Measurements from ENCODE around the gene TEPSIN. TPM values are rescaled to one million over a fixed set of nuclear protein-coding genes. Genes with fewer than 3 reads are reported as not detected.

Gene TEPSIN
- total and polyA plus RNA-seq, 2 donors (not counting 3 experiments of a cell fraction or from before 2014, with no cell fraction given), result 41.6 to 45.3 TPM

DNA sequence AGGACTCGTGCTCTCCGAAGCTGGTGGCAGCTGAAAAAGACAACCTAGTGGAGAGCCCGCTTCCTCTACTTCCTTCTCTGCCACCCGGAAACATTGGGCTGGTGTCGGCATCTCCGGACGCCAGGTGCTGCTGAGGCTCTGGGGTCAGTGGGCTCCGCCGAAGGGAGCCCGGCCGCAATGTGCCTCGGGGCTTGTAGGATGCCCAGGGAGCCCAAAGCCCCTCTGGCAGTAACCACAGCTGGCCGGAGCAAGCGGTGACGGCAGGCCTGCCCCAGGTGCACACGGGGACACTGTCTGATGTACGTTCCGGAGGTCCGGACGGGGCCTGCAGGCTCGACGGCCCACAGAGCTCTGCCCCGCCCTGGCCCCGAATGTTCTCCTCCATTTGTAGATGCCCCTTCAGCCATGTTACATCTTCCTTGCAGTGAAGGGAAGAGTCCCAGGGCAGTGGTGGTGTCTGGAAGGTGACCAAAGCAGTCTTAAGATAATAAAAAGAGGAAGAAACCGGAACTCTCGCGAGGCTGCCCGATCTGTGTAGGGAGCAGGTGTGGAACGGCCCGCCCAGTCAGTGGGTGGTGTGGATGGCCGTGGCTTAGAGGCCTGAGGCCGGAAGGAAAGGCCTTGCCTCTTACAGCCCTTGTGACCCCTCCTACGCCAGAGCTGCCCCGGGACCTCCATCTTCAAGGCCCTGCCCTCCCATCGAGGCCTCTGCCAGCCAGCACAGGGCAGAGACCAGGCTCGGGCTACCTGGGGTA lies 22.9 kb upstream of the TEPSIN start:
- H3K9me3 ChIP-seq (replicated peaks; ENCODE audit: control insufficient read depth, insufficient read depth, low read length), result no peaks in the 10 kb centered on the region
- H3K4me3 ChIP-seq (replicated peaks in 1 of 3; ENCODE audit: insufficient read depth in 1 of 3, low read depth in 1 of 3, low read length in 3 of 3), result no peak overlapping the region
- intact Hi-C loops (cut with micrococcal nuclease), result no loop called here
- dilution Hi-C loops (cut with MboI; ENCODE audit: extremely low pct_ligation_motif_present, low sequenced_read_pairs), result no loop called here
- no TSS peak for BruUV-seq (replicated peaks)
- TF ChIP-seq JUN (IDR thresholded peaks at IDR 0.05; ENCODE audit: borderline replicate concordance, insufficient read depth, insufficient read length, low read depth) (no peak), FOS (IDR thresholded peaks at IDR 0.05; ENCODE audit: borderline replicate concordance, insufficient read depth, low read length) (no peak), GATA2 (IDR thresholded peaks at IDR 0.05; ENCODE audit: insufficient read depth, insufficient read length, low read depth, low read length) (no peak), MYC (IDR thresholded peaks at IDR 0.05; ENCODE audit: low read depth, low read length) (no peak), POLR2A (IDR thresholded peaks at IDR 0.05; ENCODE audit: low read depth, low read length) (no peak), EZH2 (IDR thresholded peaks at IDR 0.05; ENCODE audit: borderline replicate concordance, low read depth, low read length, severe bottlenecking) (no peak), POLR2AphosphoS5 (IDR thresholded peaks at IDR 0.05; ENCODE audit: insufficient read depth, low read depth, low read length) (no peak)
- TF ChIP-seq, protein P1, sequence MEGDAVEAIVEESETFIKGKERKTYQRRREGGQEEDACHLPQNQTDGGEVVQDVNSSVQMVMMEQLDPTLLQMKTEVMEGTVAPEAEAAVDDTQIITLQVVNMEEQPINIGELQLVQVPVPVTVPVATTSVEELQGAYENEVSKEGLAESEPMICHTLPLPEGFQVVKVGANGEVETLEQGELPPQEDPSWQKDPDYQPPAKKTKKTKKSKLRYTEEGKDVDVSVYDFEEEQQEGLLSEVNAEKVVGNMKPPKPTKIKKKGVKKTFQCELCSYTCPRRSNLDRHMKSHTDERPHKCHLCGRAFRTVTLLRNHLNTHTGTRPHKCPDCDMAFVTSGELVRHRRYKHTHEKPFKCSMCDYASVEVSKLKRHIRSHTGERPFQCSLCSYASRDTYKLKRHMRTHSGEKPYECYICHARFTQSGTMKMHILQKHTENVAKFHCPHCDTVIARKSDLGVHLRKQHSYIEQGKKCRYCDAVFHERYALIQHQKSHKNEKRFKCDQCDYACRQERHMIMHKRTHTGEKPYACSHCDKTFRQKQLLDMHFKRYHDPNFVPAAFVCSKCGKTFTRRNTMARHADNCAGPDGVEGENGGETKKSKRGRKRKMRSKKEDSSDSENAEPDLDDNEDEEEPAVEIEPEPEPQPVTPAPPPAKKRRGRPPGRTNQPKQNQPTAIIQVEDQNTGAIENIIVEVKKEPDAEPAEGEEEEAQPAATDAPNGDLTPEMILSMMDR (IDR thresholded peaks at IDR 0.05; ENCODE audit: extremely low read depth in 1 of 2, insufficient read depth in 1 of 2, low read depth in 1 of 2, low read length in 2 of 2), result no peak
- TF ChIP-seq, protein P2, sequence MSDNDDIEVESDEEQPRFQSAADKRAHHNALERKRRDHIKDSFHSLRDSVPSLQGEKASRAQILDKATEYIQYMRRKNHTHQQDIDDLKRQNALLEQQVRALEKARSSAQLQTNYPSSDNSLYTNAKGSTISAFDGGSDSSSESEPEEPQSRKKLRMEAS (IDR thresholded peaks at IDR 0.05; ENCODE audit: insufficient read depth, insufficient read length), result no peak
- no peak overlapping the region for H3K4me2 ChIP-seq (ENCODE audit: insufficient read depth, low read length)
- DNase-seq (ENCODE audit: low read depth, low spot score) (no peak), FAIRE-seq (no peak)
- peaks cover under 1% of the 10 kb centered on the region for H3K4me1 ChIP-seq (ENCODE audit: control insufficient read depth, extremely low read depth, insufficient read depth, low read length)
- no peak overlapping the region for H3K9ac ChIP-seq (replicated peaks; ENCODE audit: extremely low read depth, insufficient read depth, low read length)
- no peaks in the 10 kb centered on the region for H3K27me3 ChIP-seq (ENCODE audit: control insufficient read depth in 2 of 2, insufficient read depth in 2 of 2, low read length in 2 of 2)
- H3K79me2 ChIP-seq (ENCODE audit: control insufficient read depth, insufficient read depth, low read length), result no peaks in the 10 kb centered on the region
- H3K9me1 ChIP-seq (replicated peaks; ENCODE audit: control insufficient read depth, extremely low read depth, insufficient read depth, low read length), result no peaks in the 10 kb centered on the region
- POLR2A ChIA-PET, result interaction anchor here (0.7 kb wide), 1 partner anchor 238 kb away, joined by 3 read pairs; no protein-coding TSS in a partner anchor
- H3K36me3 ChIP-seq (ENCODE audit: control insufficient read depth in 2 of 2, extremely low read depth in 1 of 2, insufficient read depth in 2 of 2, low read length in 2 of 2), result peaks cover 2 to 60% of the 10 kb centered on the region in 2 experiments
- no peak overlapping the region for H3K27ac ChIP-seq (ENCODE audit: insufficient read depth, low read depth, low read length)
- no peak overlapping the region for H2AFZ ChIP-seq (ENCODE audit: low read depth, low read length)
- H4K20me1 ChIP-seq (replicated peaks; ENCODE audit: control insufficient read depth, extremely low read depth, insufficient read depth, low read length), result no peaks in the 10 kb centered on the region
- CTCF ChIA-PET, result interaction anchor here (0.7 to 1.1 kb wide), 2 partner anchors 9 to 10 kb away, joined by 3 read pairs; no protein-coding TSS in a partner anchor

All from endothelial cell of umbilical vein (primary cell).